ENCODE data around the gene KCNC1. TPM values are rescaled to one million over a fixed set of nuclear protein-coding genes. Genes with fewer than 3 reads are reported as not detected.
A peak's percentile ranks its signal among the peaks of the same experiment; 100 is the strongest.

The KCNC1 gene
- total and polyA plus RNA-seq, 2 of the 13 experiments (the other 11 are each of a cell fraction or from before 2014, with no cell fraction given), result 0.01 to 0.04 TPM

- WGBS (ENCODE audit: low lambda C conversion rate), result 0% methylated on average over 3 of the region's 16 CpGs
- DNase-seq (ENCODE audit: low spot score) (no peak), ATAC-seq (no peak), FAIRE-seq (no peak)
- no peak overlapping the region for H2AFZ ChIP-seq (ENCODE audit: low read length)
- BruUV-seq (replicated peaks), result no TSS peak
- in situ Hi-C loops (cut with HindIII; ENCODE audit: extremely low pct_ligation_motif_present, low pct_unique_long_range_greater_than_20kb), result no loop called here
- no peak overlapping the region for H3K4me2 ChIP-seq (ENCODE audit: low read depth, low read length)
- H3K4me3 ChIP-seq (replicated peaks in 1 of 3; ENCODE audit: insufficient read depth in 1 of 3, low read depth in 2 of 3, low read length in 3 of 3), result no peak overlapping the region
- H4K20me1 ChIP-seq (ENCODE audit: insufficient read depth, low read length), result no peaks in the 10 kb centered on the region
- peaks cover 11 to 63% of the 10 kb centered on the region in 2 experiments for H3K27me3 ChIP-seq (ENCODE audit: control insufficient read depth in 1 of 2, insufficient read depth in 2 of 2, low read length in 2 of 2)
- ChIA-PET POLR2A (no interaction called here), CTCF (ENCODE audit: low intra/inter-chr PET ratio, low total read pairs) (no interaction called here)
- H3K9me3 ChIP-seq (ENCODE audit: low read length), result no peaks in the 10 kb centered on the region; the same call in 1 of the 2 replicates
- H3K9ac ChIP-seq (ENCODE audit: insufficient read depth, low read depth, low read length), result no peak overlapping the region
- no peaks in the 10 kb centered on the region for H3K36me3 ChIP-seq (replicated peaks in 1 of 2; ENCODE audit: control insufficient read depth in 1 of 2, insufficient read depth in 2 of 2, low read length in 2 of 2)
- H3K4me1 ChIP-seq (ENCODE audit: insufficient read depth, low read length), result no peaks in the 10 kb centered on the region; the same call in 1 of the 2 replicates
- H3K27ac ChIP-seq (ENCODE audit: extremely low read length, insufficient read depth, low read length), result no peak overlapping the region
- TF ChIP-seq ZNF800 (CRISPR knock-in tag; IDR thresholded peaks at IDR 0.05) (0 out of 2 replicates have a peak, but pooled peaks have one; percentile 13), SATB2 (CRISPR knock-in tag; IDR thresholded peaks at IDR 0.05) (no peak), NFIB (CRISPR knock-in tag; IDR thresholded peaks at IDR 0.05; ENCODE audit: borderline replicate concordance) (no peak)
- intact Hi-C loops (cut with micrococcal nuclease; ENCODE audit: unreplicated experiment), result no loop called here
- no peaks in the 10 kb centered on the region for H3K79me2 ChIP-seq (ENCODE audit: insufficient read depth, low read length)
Observed at GRCh38 chr11:17718510-17718962, 16.0 kb upstream of the KCNC1 start.

- in situ Hi-C loops (cut with HindIII; ENCODE audit: extremely low pct_ligation_motif_present, low pct_unique_long_range_greater_than_20kb) (no loop called here), intact Hi-C loops (cut with micrococcal nuclease; ENCODE audit: unreplicated experiment) (no loop called here)
- DNase-seq (ENCODE audit: low spot score) (no peak), ATAC-seq (peak; percentile 61), FAIRE-seq (no peak)
- H3K79me2 ChIP-seq (ENCODE audit: insufficient read depth, low read length), result no peaks in the 10 kb centered on the region
- H3K4me1 ChIP-seq (ENCODE audit: insufficient read depth, low read length), result no peaks in the 10 kb centered on the region; the same call in 1 of the 2 replicates
- no peak within 1 kb of the TSS for H3K9ac ChIP-seq (ENCODE audit: insufficient read depth, low read depth, low read length)
- BruUV-seq (replicated peaks), result no TSS peak
- H3K27me3 ChIP-seq (ENCODE audit: control insufficient read depth in 1 of 2, insufficient read depth in 2 of 2, low read length in 2 of 2), result peaks cover 11 to 58% of the 10 kb centered on the region in 2 experiments
- no peak within 1 kb of the TSS for H2AFZ ChIP-seq (ENCODE audit: low read length)
- no peak within 1 kb of the TSS for H3K27ac ChIP-seq (ENCODE audit: extremely low read length, insufficient read depth, low read length)
- H3K36me3 ChIP-seq (replicated peaks in 1 of 2; ENCODE audit: control insufficient read depth in 1 of 2, insufficient read depth in 2 of 2, low read length in 2 of 2), result no peaks in the 10 kb centered on the region
- no peak within 1 kb of the TSS; a peak in 1 of 6 replicates for H3K4me3 ChIP-seq (replicated peaks in 1 of 3; ENCODE audit: insufficient read depth in 1 of 3, low read depth in 2 of 3, low read length in 3 of 3)
- no peak within 1 kb of the TSS for H3K4me2 ChIP-seq (ENCODE audit: low read depth, low read length)
- ChIA-PET CTCF (ENCODE audit: low intra/inter-chr PET ratio, low total read pairs) (interaction anchor here (1.6 kb wide), 1 partner anchor 121 kb away, joined by 3 read pairs; no protein-coding TSS in a partner anchor), POLR2A (no interaction called here)
- no peaks in the 10 kb centered on the region; the same call in 1 of the 2 replicates for H3K9me3 ChIP-seq (ENCODE audit: low read length)
- H4K20me1 ChIP-seq (ENCODE audit: insufficient read depth, low read length), result no peaks in the 10 kb centered on the region
- WGBS (ENCODE audit: low lambda C conversion rate), result 37% methylated on average over 35 of the region's 68 CpGs
- no peak for TF ChIP-seq ZC3H13 (CRISPR knock-in tag; IDR thresholded peaks at IDR 0.05)
- TF ChIP-seq PRDM10 (CRISPR knock-in tag; IDR thresholded peaks at IDR 0.05; ENCODE audit: low read depth), result no peak
- no peak for TF ChIP-seq KMT2A (CRISPR knock-in tag; IDR thresholded peaks at IDR 0.05)
- TF ChIP-seq DMAP1 (CRISPR knock-in tag; IDR thresholded peaks at IDR 0.05), result no peak
- no peak for TF ChIP-seq ZFP90 (CRISPR knock-in tag; IDR thresholded peaks at IDR 0.05; ENCODE audit: borderline replicate concordance)
- TF ChIP-seq ZNF703 (CRISPR knock-in tag; IDR thresholded peaks at IDR 0.05; ENCODE audit: borderline replicate concordance), result no peak
Observed at GRCh38 chr11:17719028-17719937, 15.3 kb upstream of the KCNC1 start, which contains the start of gene MYOD1. MYOD1 (plus strand) TSS chr11:17719571; CDS start chr11:17719783, 212 bp downstream.

Measured in HepG2 (cell line).